Spleen (tissue), 7 donors: ENCODE measurements around the gene WDR59.
"Not testable (repeated sequence)": the region's sequence is repeated elsewhere in the genome, so short reads cannot be mapped to it uniquely, and the experiment has no call there.

Source experiments
- CTCF ChIP-seq, 11 experiments: fragments of 200-600 bp in 7 of 11; fragments of 450-650 bp in 4 of 11; sonication (generic) in 4 of 11; IDR thresholded peaks in 8 of 11; conservative IDR thresholded peaks in 3 of 11; 1 replicate in 7 of 11; 2 replicates in 4 of 11; pipeline versions ENCODE4 v1.4.0 to v1.8.0; 2016 to 2021; ENCODE audit warnings: antibody characterized with exemption in 11 of 11, inconsistent platforms in 4 of 11, mild to moderate bottlenecking in 1 of 11
- POLR2A ChIP-seq, 3 donors: fragments of 450-650 bp; IDR thresholded peaks; one replicate each; pipeline ENCODE4 v1.5.1; 2017; ENCODE audit warnings: antibody characterized with exemption in 3 of 3, mild to moderate bottlenecking in 1 of 3
- donor health status: DM: no; HTN: no; CAD: no; lungs with moderate emphysema.
- donor health status: DM: no; HTN: no; CAD: no.
- donor health status: DM: no; HTN: no; CAD: no.

- TF ChIP-seq CTCF (IDR thresholded peaks at IDR 0.05 in 8 of 11, conservative IDR thresholded peaks at IDR 0.05 in 3 of 11); POLR2A (IDR thresholded peaks at IDR 0.05): not testable (repeated sequence)
These were observed 4.9 kb upstream of the WDR59 start for GRCh38 chr16:74989864-74990263.
